ENCODE measurements around the gene YIPF5. TPM values are rescaled to one million over a fixed set of nuclear protein-coding genes. Genes with fewer than 3 reads are reported as not detected.

YIPF5 gene
- total and polyA plus RNA-seq, 2 donors from 2014 or later: 18.5 to 48.0 TPM

DNA sequence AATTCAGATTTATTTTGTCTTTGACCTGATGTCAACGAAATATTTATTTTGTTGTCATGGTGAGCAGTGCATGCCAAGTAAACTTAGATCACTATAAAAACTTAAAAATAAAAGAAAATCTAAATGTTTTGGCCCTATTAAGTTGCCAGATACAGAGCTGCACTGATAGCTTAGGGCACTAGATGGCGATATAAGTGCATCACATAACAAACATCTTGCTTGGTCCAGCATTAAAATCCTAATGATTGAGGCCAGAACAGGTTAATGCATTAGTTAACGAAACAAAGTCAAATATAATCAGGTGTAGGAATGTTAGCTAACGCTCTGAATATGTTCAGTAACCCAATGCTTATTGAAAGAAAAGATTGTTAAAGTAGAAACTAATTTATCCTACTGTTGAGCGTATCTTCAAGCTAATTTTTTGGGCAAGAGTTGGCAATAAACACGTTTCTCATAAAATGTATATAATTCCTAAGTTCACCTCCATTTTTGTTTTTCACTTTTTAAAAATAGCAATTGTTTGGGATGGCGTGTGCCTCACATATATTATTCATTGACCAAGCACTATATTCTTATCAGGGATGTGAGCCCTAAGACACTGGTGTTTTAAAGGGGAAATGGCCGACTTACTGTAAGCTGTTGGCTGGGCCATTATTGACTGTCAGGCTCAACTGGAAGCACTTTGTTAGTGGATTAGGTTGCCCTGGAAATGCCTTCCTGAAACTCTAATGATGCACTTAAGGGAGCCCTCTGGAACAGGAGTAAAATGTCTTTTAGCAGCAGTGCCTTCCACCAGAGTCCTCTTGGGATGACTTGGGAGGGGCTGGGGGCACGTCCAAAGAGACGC, 33.5 kb upstream of the YIPF5 start:
- H3K36me3 ChIP-seq (ENCODE audit: control insufficient read depth in 2 of 3, insufficient read depth in 3 of 3, low read length in 3 of 3): no peaks in the 10 kb centered on the region
- FAIRE-seq (peak; percentile 98), DNase-seq (peak in 3 of 5 donors; percentile 60 to 87 (median 84))
- no peaks in the 10 kb centered on the region for H3K9me3 ChIP-seq (ENCODE audit: control insufficient read depth in 2 of 3, insufficient read depth in 1 of 3, low read length in 3 of 3)
- no peak overlapping the region for H3K4me3 ChIP-seq (ENCODE audit: low read length in 3 of 3)
- TF ChIP-seq, protein P1, sequence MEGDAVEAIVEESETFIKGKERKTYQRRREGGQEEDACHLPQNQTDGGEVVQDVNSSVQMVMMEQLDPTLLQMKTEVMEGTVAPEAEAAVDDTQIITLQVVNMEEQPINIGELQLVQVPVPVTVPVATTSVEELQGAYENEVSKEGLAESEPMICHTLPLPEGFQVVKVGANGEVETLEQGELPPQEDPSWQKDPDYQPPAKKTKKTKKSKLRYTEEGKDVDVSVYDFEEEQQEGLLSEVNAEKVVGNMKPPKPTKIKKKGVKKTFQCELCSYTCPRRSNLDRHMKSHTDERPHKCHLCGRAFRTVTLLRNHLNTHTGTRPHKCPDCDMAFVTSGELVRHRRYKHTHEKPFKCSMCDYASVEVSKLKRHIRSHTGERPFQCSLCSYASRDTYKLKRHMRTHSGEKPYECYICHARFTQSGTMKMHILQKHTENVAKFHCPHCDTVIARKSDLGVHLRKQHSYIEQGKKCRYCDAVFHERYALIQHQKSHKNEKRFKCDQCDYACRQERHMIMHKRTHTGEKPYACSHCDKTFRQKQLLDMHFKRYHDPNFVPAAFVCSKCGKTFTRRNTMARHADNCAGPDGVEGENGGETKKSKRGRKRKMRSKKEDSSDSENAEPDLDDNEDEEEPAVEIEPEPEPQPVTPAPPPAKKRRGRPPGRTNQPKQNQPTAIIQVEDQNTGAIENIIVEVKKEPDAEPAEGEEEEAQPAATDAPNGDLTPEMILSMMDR (IDR thresholded peaks at IDR 0.05; ENCODE audit: borderline replicate concordance, extremely low read depth, insufficient read depth): peak; percentile 93
- no peak overlapping the region for H3K9ac ChIP-seq (ENCODE audit: low read length in 3 of 3)
- intact Hi-C loops (cut with DNase I): no loop called here
- H3K27me3 ChIP-seq (ENCODE audit: control insufficient read depth, insufficient read depth, low read length): no peaks in the 10 kb centered on the region
- H3K27ac ChIP-seq (ENCODE audit: low read depth in 2 of 2, low read length in 2 of 2): no peak overlapping the region
- no peaks in the 10 kb centered on the region for H3K4me1 ChIP-seq (ENCODE audit: control insufficient read depth in 2 of 3, insufficient read depth in 2 of 3, low read depth in 1 of 3, low read length in 3 of 3)

DNA sequence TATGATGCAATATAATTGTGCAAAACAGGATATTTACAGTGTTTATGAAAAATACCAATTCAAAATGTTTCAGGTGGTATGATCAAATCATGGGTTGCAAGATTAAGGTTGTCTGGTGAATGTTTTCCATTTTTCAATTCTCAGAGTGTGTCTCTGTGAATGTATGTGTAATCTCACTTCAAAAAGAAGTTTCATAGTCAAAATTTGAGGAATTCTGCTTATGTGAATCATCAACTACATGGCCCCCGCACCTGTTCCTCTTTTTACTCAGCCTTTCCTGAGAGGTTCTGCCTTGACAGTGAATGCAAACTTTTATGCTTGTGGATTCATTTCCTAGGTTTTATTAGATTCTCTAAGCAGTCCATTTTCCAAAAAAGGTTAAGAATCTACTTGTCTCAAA, 32.3 kb upstream of the YIPF5 start:
- TF ChIP-seq, protein P1 (IDR thresholded peaks at IDR 0.05; ENCODE audit: borderline replicate concordance, extremely low read depth, insufficient read depth): no peak
- intact Hi-C loops (cut with DNase I): no loop called here
- Histone ChIP-seq H3K9me3 (ENCODE audit: control insufficient read depth in 2 of 3, insufficient read depth in 1 of 3, low read length in 3 of 3) (no peaks in the 10 kb centered on the region), H3K27me3 (ENCODE audit: control insufficient read depth, insufficient read depth, low read length) (no peaks in the 10 kb centered on the region), H3K9ac (ENCODE audit: low read length in 3 of 3) (no peak overlapping the region), H3K27ac (ENCODE audit: low read depth in 2 of 2, low read length in 2 of 2) (no peak overlapping the region), H3K4me1 (ENCODE audit: control insufficient read depth in 2 of 3, insufficient read depth in 2 of 3, low read depth in 1 of 3, low read length in 3 of 3) (no peaks in the 10 kb centered on the region), H3K36me3 (ENCODE audit: control insufficient read depth in 2 of 3, insufficient read depth in 3 of 3, low read length in 3 of 3) (no peaks in the 10 kb centered on the region), H3K4me3 (ENCODE audit: low read length in 3 of 3) (no peak overlapping the region)
- DNase-seq (no peak), FAIRE-seq (no peak)

DNA sequence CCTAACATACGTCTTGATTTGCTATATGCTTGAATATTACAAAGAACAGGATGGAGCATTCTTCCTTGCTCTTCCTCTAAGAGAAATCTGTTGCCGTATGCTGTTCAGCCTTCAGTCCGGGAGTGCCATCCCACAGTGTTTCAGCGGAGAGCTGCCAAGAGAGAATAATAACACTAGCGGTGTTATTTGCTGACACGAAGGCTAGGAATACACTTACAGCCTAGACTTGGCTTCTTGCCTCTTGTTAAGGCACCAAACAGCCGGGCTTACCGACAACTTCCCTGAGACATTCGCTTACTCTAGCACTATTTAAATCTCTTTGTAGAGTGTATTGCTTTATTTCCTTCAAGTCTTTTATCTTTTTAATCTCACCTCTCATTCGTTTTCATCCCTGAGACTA, 31.6 kb upstream of the YIPF5 start:
- no peaks in the 10 kb centered on the region for H3K27me3 ChIP-seq (ENCODE audit: control insufficient read depth, insufficient read depth, low read length)

More for the DNA sequence above, 31.6 kb upstream of the YIPF5 start:
- FAIRE-seq (no peak), DNase-seq (peak in 1 of 5 donors; percentile 21)
- H3K9me3 ChIP-seq (ENCODE audit: control insufficient read depth in 2 of 3, insufficient read depth in 1 of 3, low read length in 3 of 3): no peaks in the 10 kb centered on the region
- no peaks in the 10 kb centered on the region for H3K36me3 ChIP-seq (ENCODE audit: control insufficient read depth in 2 of 3, insufficient read depth in 3 of 3, low read length in 3 of 3)
- H3K27ac ChIP-seq (ENCODE audit: low read depth in 2 of 2, low read length in 2 of 2): no peak overlapping the region
- no peak overlapping the region for H3K4me3 ChIP-seq (ENCODE audit: low read length in 3 of 3)
- H3K4me1 ChIP-seq (ENCODE audit: control insufficient read depth in 2 of 3, insufficient read depth in 2 of 3, low read depth in 1 of 3, low read length in 3 of 3): no peaks in the 10 kb centered on the region
- TF ChIP-seq, protein P1 (IDR thresholded peaks at IDR 0.05; ENCODE audit: borderline replicate concordance, extremely low read depth, insufficient read depth): no peak
- no peak overlapping the region for H3K9ac ChIP-seq (ENCODE audit: low read length in 3 of 3)
- intact Hi-C loops (cut with DNase I): no loop called here

Measured in kidney (tissue), 14 donors.